Ovary (tissue), 9 donors: Measurements from ENCODE around the gene ISYNA1. TPM values are rescaled to one million over a fixed set of nuclear protein-coding genes. Genes with fewer than 3 reads are reported as not detected.

Experiments used
- DNase-seq, 5 donors: peaks; one replicate each; pipeline ENCODE4 v3.0.0-alpha.2; 2019 to 2020
- H3K27ac ChIP-seq, 2 donors: fragments of 200-600 bp; one replicate each; pipeline versions ENCODE4 v1.5.1 to v1.8.0; 2019 to 2022
- H3K27me3 ChIP-seq: fragments of 200-600 bp; one replicate; pipeline ENCODE4 v1.8.0; 2022
- H3K36me3 ChIP-seq: fragments of 200-600 bp; sonication (generic); one replicate; pipeline ENCODE4 v1.5.1; 2019
- H3K4me1 ChIP-seq: one replicate; pipeline ENCODE4 v1.8.1; 2013; ENCODE audit warnings: mild to moderate bottlenecking, moderate library complexity; ENCODE audit not compliant: insufficient read depth
- H3K4me3 ChIP-seq: fragments of 200-600 bp; sonication (generic); one replicate; pipeline ENCODE4 v1.5.1; 2017
- H3K9me3 ChIP-seq, 2 donors: fragments of 200-600 bp in 1 of 2; sonication (generic) in 1 of 2; one replicate each; pipeline versions ENCODE4 v1.5.1 to v1.8.1; 2013 to 2019; ENCODE audit warnings: mild to moderate bottlenecking in 1 of 2, moderate library complexity in 1 of 2
- EP300 ChIP-seq: sonication (generic); formaldehyde crosslinking; IDR thresholded peaks from one replicate; pipeline ENCODE4 v1.6.1; 2017; ENCODE audit warnings: antibody characterized with exemption
- POLR2A ChIP-seq: fragments of 450-650 bp; IDR thresholded peaks from one replicate; pipeline ENCODE4 v1.6.1; 2017; ENCODE audit warnings: antibody characterized with exemption, mild to moderate bottlenecking, moderate library complexity
- WGBS, 3 donors: extraction: QIAGEN DNeasy Blood & Tissue Kit in 1 of 3; methylation state at CpG; one replicate each; pipeline versions ENCODE4 v1.1.5 to v1.1.7; 2013 to 2017; 5-methylcytosine and 5-hydroxymethylcytosine counted together
- intact Hi-C, 4 donors: fragments of 100-400 bp; cut with DNase I; formaldehyde crosslinking; loops; one replicate each; pipeline versions ENCODE4 v1.11.0 to v1.15.1; 2022 to 2023
- polyA plus RNA-seq, 2 donors: library from polyadenylated mRNA; stranded (reverse); fragments of 200-250 nt in 1 of 2; fragments of 350-450 nt in 1 of 2; fragmentation: Illumina TruSeq in 1 of 2; extraction: RNeasy Lipid Tissue Mini Kit (QIAGEN cat#74804) in 1 of 2; gene quantifications; one replicate each; pipeline ENCODE4 v1.2.3, GENCODE V29; 2013 to 2014
- total RNA-seq, 7 donors: library from RNA; depleted of rRNA in 2 of 7; stranded (reverse); fragments of >200 nt in 2 of 7; fragmentation: NEBNext Ultra II Directional in 3 of 7; extraction: Animal tissue kit (Norgen Biotek cat#: 25700) in 3 of 7; gene quantifications; one replicate each; pipeline versions ENCODE4 v1.1.0 to v1.2.4, GENCODE V29; 2016 to 2023
- TF ChIP-seq, protein P1 (sequence below), 3 donors: fragments of 450-650 bp in 2 of 3; fragments of 200-600 bp in 1 of 3; IDR thresholded peaks; one replicate each; pipeline versions ENCODE4 v1.5.1 to v1.8.0; 2016 to 2022; ENCODE audit warnings: antibody characterized with exemption in 3 of 3, mild to moderate bottlenecking in 1 of 3
- donor health status: DM: no; HTN: no; CAD: no; lungs with moderate emphysema.
- donor health status: DM: no; HTN: no; CAD: no.
- donor health status: Bipolar disorder and iron deficiency.
- donor health status: DM: yes; HTN: yes; CAD: no.
- donor health status: DM: no; HTN: no; CAD: no.
- donor health status: DM: yes; HTN: yes; CAD: no.

ISYNA1 gene
- total and polyA plus RNA-seq, 9 donors, result 9.6 to 345 (median 183) TPM

DNA sequence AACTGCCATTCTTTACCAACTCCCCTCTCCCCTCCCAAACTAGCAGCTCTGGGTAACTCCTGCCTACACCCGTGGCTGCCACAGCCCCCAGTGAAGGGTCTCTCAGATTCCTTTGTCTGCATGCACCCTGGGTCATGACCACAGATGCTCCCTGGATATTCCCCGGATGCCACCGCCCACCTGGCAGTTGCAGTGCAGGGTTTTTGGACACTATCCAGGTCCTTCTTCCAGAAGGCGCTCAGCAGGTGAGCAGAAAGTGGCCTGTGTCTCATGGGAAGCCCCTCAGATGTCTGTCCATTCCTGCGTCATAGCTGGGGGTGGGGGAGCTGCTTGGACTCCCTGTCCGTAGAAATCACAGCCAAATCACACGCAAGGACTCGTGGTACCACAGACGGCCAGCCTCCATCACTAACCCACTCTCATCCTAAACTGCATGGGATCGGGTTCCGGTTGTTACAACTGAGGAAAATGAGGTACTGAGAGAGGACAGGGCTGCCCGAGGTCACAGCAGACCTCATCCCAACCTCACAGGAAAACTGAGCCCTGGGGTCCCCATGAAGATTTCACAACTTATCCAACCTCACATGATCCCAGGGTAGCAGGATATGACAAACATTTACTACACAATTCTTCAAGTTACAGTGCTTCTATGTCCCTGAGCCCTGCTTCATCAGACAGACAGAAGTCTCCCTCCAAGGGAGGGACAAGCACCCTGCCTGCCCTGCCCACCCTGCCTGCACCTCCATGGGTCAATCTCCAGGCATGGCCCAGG lies 45.4 kb upstream of the ISYNA1 start:
- TF ChIP-seq, protein P1, sequence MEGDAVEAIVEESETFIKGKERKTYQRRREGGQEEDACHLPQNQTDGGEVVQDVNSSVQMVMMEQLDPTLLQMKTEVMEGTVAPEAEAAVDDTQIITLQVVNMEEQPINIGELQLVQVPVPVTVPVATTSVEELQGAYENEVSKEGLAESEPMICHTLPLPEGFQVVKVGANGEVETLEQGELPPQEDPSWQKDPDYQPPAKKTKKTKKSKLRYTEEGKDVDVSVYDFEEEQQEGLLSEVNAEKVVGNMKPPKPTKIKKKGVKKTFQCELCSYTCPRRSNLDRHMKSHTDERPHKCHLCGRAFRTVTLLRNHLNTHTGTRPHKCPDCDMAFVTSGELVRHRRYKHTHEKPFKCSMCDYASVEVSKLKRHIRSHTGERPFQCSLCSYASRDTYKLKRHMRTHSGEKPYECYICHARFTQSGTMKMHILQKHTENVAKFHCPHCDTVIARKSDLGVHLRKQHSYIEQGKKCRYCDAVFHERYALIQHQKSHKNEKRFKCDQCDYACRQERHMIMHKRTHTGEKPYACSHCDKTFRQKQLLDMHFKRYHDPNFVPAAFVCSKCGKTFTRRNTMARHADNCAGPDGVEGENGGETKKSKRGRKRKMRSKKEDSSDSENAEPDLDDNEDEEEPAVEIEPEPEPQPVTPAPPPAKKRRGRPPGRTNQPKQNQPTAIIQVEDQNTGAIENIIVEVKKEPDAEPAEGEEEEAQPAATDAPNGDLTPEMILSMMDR (IDR thresholded peaks at IDR 0.05), result no peak
- no peak for TF ChIP-seq POLR2A
- TF ChIP-seq EP300, result no peak
- intact Hi-C loops, result no loop called here
- Histone ChIP-seq H3K27me3 (no peaks in the 10 kb centered on the region), H3K9me3 (no peaks in the 10 kb centered on the region), H3K4me3 (no peak overlapping the region), H3K4me1 (peaks cover 31% of the 10 kb centered on the region), H3K36me3 (no peaks in the 10 kb centered on the region), H3K27ac (no peak overlapping the region)
- DNase-seq, result no peak
- 73 to 81% (median 79%) methylated on average over 12 of the region's 12 CpGs for WGBS, 3 donors

DNA sequence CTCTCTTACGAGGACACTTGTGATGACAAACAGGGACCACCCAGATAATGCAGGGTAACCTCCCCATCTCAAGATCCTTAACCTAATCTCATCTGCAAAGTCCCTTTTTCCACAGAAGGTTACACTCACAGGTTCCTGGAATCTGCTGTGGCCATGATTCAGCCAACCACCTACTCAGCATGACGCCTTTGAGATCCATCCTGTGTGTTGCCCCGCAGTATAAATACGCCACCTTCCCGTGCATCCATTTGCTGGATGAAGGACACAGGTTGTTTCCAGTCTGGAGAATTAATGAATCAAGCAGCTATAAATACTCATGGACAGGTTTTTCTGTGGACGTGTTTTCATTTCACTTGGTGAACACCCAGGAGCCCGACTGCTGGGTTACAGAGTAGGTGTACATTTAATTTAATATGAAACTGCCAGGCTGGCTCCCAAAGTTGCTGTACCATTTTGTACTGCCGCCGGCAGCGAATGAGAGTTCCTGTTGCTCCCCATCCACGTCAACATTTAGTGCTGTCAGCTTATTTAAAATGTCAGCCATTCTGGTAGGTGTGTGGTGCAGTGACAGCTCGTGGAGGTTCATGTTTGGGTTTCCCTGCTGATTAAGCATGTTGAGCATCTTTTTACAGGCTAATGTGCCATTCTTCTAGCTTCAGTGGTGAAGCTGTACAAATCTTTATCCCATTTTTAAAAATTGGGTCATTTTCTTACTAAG lies 43.7 kb upstream of the ISYNA1 start:
- Histone ChIP-seq H3K9me3 (no peaks in the 10 kb centered on the region), H3K27me3 (no peaks in the 10 kb centered on the region), H3K27ac (no peak overlapping the region), H3K4me1 (peaks cover 31% of the 10 kb centered on the region), H3K36me3 (no peaks in the 10 kb centered on the region), H3K4me3 (no peak overlapping the region)
- TF ChIP-seq, protein P1 (IDR thresholded peaks at IDR 0.05), result no peak
- TF ChIP-seq EP300 (no peak), POLR2A (no peak)
- intact Hi-C loops, result no loop called here
- 95% methylated on average over 12 of the region's 12 CpGs for WGBS, 3 donors
- no peak for DNase-seq

DNA sequence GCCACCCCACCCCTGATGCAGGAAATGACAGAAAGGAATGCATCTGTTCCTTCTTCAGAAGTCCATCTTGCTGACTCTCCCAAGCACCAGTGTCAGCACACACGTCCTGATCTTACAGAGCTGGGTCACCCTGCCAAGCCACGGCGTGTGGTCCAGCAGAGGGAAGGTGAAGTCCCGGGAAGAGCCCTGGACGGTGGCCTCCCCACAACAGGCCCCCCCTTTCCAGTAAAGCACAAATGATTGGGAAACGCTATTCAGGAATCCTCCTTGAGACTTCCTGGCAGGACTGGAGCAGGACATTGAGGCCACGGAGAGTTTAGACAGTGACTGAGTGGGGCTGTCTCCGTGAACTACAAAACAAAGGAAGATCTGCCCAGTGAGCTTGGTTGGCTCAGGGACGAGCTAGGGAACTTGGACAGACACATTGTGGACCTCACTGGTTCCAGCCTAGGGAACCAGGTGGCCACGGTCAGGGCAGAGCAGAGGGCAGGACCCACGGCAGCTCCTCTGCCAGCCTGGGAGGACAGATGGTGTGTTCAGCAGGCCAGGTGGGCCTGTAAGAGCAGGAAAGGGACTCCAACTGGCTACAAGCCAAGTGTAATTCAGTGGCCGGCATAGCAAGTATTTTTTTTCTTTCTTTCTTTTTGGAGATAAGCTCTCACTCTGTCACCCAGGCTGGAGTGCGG lies 42.2 kb upstream of the ISYNA1 start:
- intact Hi-C loops, result no loop called here
- DNase-seq, result peak in 4 of 5 donors; percentile 48 to 80 (median 58)
- 22 to 24% (median 23%) methylated on average over 13 of the region's 13 CpGs for WGBS, 3 donors
- no peaks in the 10 kb centered on the region for H3K36me3 ChIP-seq
- peak; percentile 99 for TF ChIP-seq EP300
- TF ChIP-seq, protein P1 (IDR thresholded peaks at IDR 0.05), result no peak
- no peak overlapping the region for H3K4me3 ChIP-seq
- peaks cover 23% of the 10 kb centered on the region for H3K4me1 ChIP-seq
- no peaks in the 10 kb centered on the region for H3K27me3 ChIP-seq
- no peaks in the 10 kb centered on the region for H3K9me3 ChIP-seq
- H3K27ac ChIP-seq, result peak overlapping the region in 1 of 2 donors; percentile 35

DNA sequence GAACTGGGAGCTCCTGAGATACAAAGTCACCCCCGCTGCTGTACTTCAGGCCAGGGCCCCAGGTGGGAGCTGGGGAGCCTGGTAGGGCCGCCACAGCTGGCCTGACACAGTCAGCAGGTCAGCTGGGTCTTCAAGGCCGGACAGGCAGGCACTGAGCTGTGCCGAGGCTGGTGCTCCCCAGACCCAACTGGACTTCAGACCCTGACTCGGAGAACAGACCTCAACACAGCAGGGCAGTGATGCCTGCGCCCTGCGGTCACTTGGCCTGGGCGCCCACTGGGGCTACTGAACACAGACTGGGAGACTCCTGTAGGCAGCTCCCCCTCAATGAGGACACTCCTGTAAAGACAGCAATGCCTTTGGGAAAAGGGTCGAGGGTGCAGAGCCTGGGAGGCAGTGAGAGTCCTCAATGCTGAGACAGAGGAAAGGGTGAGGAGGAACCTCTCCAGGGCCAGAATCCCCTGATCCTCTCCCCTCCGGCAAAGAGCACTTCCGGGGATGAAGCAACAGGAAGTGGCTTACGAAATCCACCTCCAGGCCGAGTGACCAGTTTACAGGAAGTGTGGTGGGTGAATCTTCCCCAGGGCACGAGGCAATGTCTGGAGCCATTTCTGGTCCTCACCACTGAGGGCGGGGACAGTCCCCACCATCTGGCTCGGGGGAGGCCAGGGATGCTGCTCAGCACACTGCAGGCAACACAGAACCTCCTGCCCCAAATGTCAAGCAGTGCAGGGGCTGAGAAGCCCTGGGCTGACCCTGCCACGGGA lies 40.8 kb upstream of the ISYNA1 start:
- H3K36me3 ChIP-seq, result no peaks in the 10 kb centered on the region
- no peak overlapping the region for H3K4me3 ChIP-seq
- peak; percentile 96 for TF ChIP-seq EP300
- TF ChIP-seq, protein P1 (IDR thresholded peaks at IDR 0.05), result no peak
- intact Hi-C loops, result no loop called here
- peaks cover 32% of the 10 kb centered on the region for H3K4me1 ChIP-seq
- WGBS, 3 donors, result 56 to 59% (median 57%) methylated on average over 17 of the region's 17 CpGs
- no peaks in the 10 kb centered on the region for H3K27me3 ChIP-seq
- DNase-seq, result peak; percentile 59 to 86 (median 70)
- H3K9me3 ChIP-seq, result no peaks in the 10 kb centered on the region
- H3K27ac ChIP-seq, result peak overlapping the region in 1 of 2 donors; percentile 68
